IMR-90 (cell line): ENCODE results near the gene RTL1. TPM values are rescaled to one million over a fixed set of nuclear protein-coding genes. Genes with fewer than 3 reads are reported as not detected.

ENCODE experiments used
- ATAC-seq: fragments of 200-7000 bp; cut with Tn5 transposase; 2 replicates; pipeline ENCODE4 v1.9.1; 2020; ENCODE audit warnings: low read depth, mild to moderate bottlenecking, moderate library complexity
- BruUV-seq: library from RNA; stranded (reverse); fragments of 400-500 nt; replicated peaks from 2 replicates; lab custom pipeline; 2021; lab: Mats Ljungman, UMichigan
- CTCF ChIA-PET: fragments of 300-600 bp; formaldehyde crosslinking; extraction: SDS; loops from one replicate; lab custom pipeline; 2021; ENCODE audit warnings: antibody characterized with exemption; lab: Yijun Ruan, JAX
- POLR2A ChIA-PET: fragments of 300-600 bp; sonication (Branson Sonifier 250); formaldehyde crosslinking; loops from one replicate; lab custom pipeline; 2022; ENCODE audit warnings: antibody characterized with exemption; ENCODE audit not compliant: unreplicated experiment; lab: Charles Lee
- DNase-seq: peaks from one replicate; pipeline ENCODE4 v3.0.0; 2013
- H2AFZ ChIP-seq: replicated peaks from 2 replicates; pipeline ENCODE3; 2013; ENCODE audit warnings: low read length, mild to moderate bottlenecking; ENCODE audit not compliant: poor library complexity
- H2AK5ac ChIP-seq: 2 replicates; pipeline ENCODE4 v1.6.1; 2013; ENCODE audit warnings: low read depth, low read length, inconsistent platforms
- H2AK9ac ChIP-seq: replicated peaks from 2 replicates; pipeline ENCODE3; 2013; ENCODE audit warnings: mild to moderate bottlenecking, low read depth, low read length, moderate library complexity; ENCODE audit not compliant: poor library complexity
- H2BK120ac ChIP-seq: 2 replicates; pipeline ENCODE4 v1.6.1; 2013; ENCODE audit warnings: low read depth, low read length, inconsistent platforms
- H2BK15ac ChIP-seq: 3 replicates; pipeline ENCODE4 v1.6.1; 2013; ENCODE audit warnings: low read depth, low read length, inconsistent platforms
- H2BK20ac ChIP-seq: 2 replicates; pipeline ENCODE4 v1.6.1; 2013; ENCODE audit warnings: low read depth, mild to moderate bottlenecking, inconsistent platforms, low read length, moderate library complexity
- H2BK5ac ChIP-seq: 2 replicates; pipeline ENCODE4 v1.6.1; 2013; ENCODE audit warnings: mild to moderate bottlenecking, low read depth, low read length, inconsistent platforms; ENCODE audit not compliant: poor library complexity, severe bottlenecking
- H3K14ac ChIP-seq: replicated peaks from 2 replicates; pipeline ENCODE4 v1.6.1; 2013; ENCODE audit warnings: low read depth, low read length, inconsistent platforms
- H3K18ac ChIP-seq: 2 replicates; pipeline ENCODE4 v1.6.1; 2013; ENCODE audit warnings: low read depth, low read length, control low read depth
- H3K23ac ChIP-seq: 2 replicates; pipeline ENCODE4 v1.6.1; 2013; ENCODE audit warnings: low read depth, low read length, inconsistent platforms
- H3K27ac ChIP-seq: 2 replicates; pipeline ENCODE4 v1.5.1; 2013; ENCODE audit warnings: mild to moderate bottlenecking, control low read depth, low read length; ENCODE audit not compliant: insufficient read depth
- H3K27me3 ChIP-seq: 2 replicates; pipeline ENCODE4 v1.6.1; 2013; ENCODE audit warnings: low read length; ENCODE audit not compliant: control insufficient read depth, insufficient read depth
- H3K36me3 ChIP-seq: 2 replicates; pipeline ENCODE4 v1.6.1; 2013; ENCODE audit warnings: low read length, mixed read lengths; ENCODE audit not compliant: control insufficient read depth, insufficient read depth
- H3K4ac ChIP-seq: 2 replicates; pipeline ENCODE4 v1.6.1; 2013; ENCODE audit warnings: low read depth, low read length, inconsistent platforms
- H3K4me1 ChIP-seq: 2 replicates; pipeline ENCODE4 v1.6.1; 2013; ENCODE audit warnings: low read length, mixed read lengths; ENCODE audit not compliant: control insufficient read depth, insufficient read depth
- H3K4me2 ChIP-seq: 2 replicates; pipeline ENCODE4 v1.6.1; 2013; ENCODE audit warnings: low read depth, mild to moderate bottlenecking, control low read depth, low read length, moderate library complexity
- H3K4me3 ChIP-seq: 2 replicates; pipeline ENCODE4 v1.5.1; 2013; ENCODE audit warnings: low read depth, mild to moderate bottlenecking, control low read depth, low read length, moderate library complexity; ENCODE audit not compliant: insufficient read depth
- H3K56ac ChIP-seq: 2 replicates; pipeline ENCODE4 v1.6.1; 2013; ENCODE audit warnings: low read length, inconsistent platforms; ENCODE audit not compliant: insufficient read depth; ENCODE audit errors: extremely low read depth
- H3K79me1 ChIP-seq, 2 experiments: 2 replicates each; pipeline ENCODE4 v1.6.1; 2013; ENCODE audit warnings: low read length in 2 of 2, inconsistent platforms in 1 of 2, low read depth in 1 of 2
- H3K9ac ChIP-seq: 2 replicates; pipeline ENCODE4 v1.6.1; 2013; ENCODE audit warnings: low read depth, low read length, control low read depth
- H3K9me1 ChIP-seq: 2 replicates; pipeline ENCODE4 v1.6.1; 2013; ENCODE audit warnings: low read length, inconsistent platforms; ENCODE audit not compliant: insufficient read depth
- H3K9me3 ChIP-seq: 2 replicates; pipeline ENCODE4 v1.6.1; 2013; ENCODE audit warnings: low read length; ENCODE audit not compliant: control insufficient read depth, insufficient read depth
- H4K20me1 ChIP-seq: 2 replicates; pipeline ENCODE4 v1.6.1; 2013; ENCODE audit warnings: low read length, inconsistent platforms; ENCODE audit not compliant: insufficient read depth
- H4K5ac ChIP-seq: 2 replicates; pipeline ENCODE4 v1.6.1; 2013; ENCODE audit warnings: mild to moderate bottlenecking, low read depth, low read length, control low read depth
- H4K8ac ChIP-seq, 2 experiments: 2 replicates each; pipeline ENCODE4 v1.6.1; 2013; ENCODE audit warnings: low read depth in 2 of 2, low read length in 2 of 2, control low read depth in 1 of 2, inconsistent platforms in 1 of 2
- H4K91ac ChIP-seq: 2 replicates; pipeline ENCODE4 v1.6.1; 2013; ENCODE audit warnings: low read depth, low read length, inconsistent platforms; ENCODE audit not compliant: insufficient read depth
- CHD1 ChIP-seq: IDR thresholded peaks from 2 replicates; pipeline ENCODE4 v1.6.1; 2012; ENCODE audit warnings: low read depth, low read length, improper control_type of control experiment
- MAFK ChIP-seq: IDR thresholded peaks from 2 replicates; pipeline ENCODE4 v1.6.1; 2012; ENCODE audit warnings: low read depth, low read length, improper control_type of control experiment
- MAZ ChIP-seq: IDR thresholded peaks from 2 replicates; pipeline ENCODE4 v1.6.1; 2012; ENCODE audit warnings: low read depth, mild to moderate bottlenecking, low read length, improper control_type of control experiment, moderate library complexity, borderline replicate concordance
- RAD21 ChIP-seq: IDR thresholded peaks from 2 replicates; pipeline ENCODE4 v1.6.1; 2012; ENCODE audit warnings: low read length, improper control_type of control experiment
- WGBS, 2 experiments: methylation state at CpG; one replicate each; pipeline versions ENCODE4 v1.1.5 to v1.1.7; 2013; ENCODE audit warnings: missing lambda C conversion rate in 2 of 2; ENCODE audit not compliant: insufficient read length in 1 of 2; ENCODE audit errors: extremely low coverage in 2 of 2; 5-methylcytosine and 5-hydroxymethylcytosine counted together
- dilution Hi-C: fragments of 300-500 bp; cut with HindIII; formaldehyde crosslinking; loops from one replicate; pipeline ENCODE4 v1.14.3; 2018; ENCODE audit warnings: low sequenced_read_pairs; ENCODE audit not compliant: unreplicated experiment
- in situ Hi-C: fragments of 300-500 bp; cut with MboI; formaldehyde crosslinking; loops from 3 replicates; pipeline ENCODE4 v1.14.3; 2019; ENCODE audit warnings: low sequenced_read_pairs, inconsistent platforms, mixed read lengths
- intact Hi-C: fragments of 100-400 bp; cut with micrococcal nuclease; formaldehyde crosslinking; loops from 2 replicates; pipeline ENCODE4 v1.10.0; 2022
- polyA plus RNA-seq, 3 experiments: library from polyadenylated mRNA; depleted of rRNA; stranded (reverse); fragments of >200 nt; gene quantifications; 2 replicates each; pipeline ENCODE4 v1.2.3, GENCODE V29; 2012; ENCODE audit warnings: low replicate concordance in 1 of 3
- total RNA-seq: library from RNA; depleted of rRNA; stranded (reverse); fragments of >200 nt; gene quantifications from 2 replicates; pipeline ENCODE4 v1.2.3, GENCODE V29; 2012

The RTL1 gene
- total and polyA plus RNA-seq, 2 of the 4 experiments (the other 2 are of a cell fraction) = not detected

DNA sequence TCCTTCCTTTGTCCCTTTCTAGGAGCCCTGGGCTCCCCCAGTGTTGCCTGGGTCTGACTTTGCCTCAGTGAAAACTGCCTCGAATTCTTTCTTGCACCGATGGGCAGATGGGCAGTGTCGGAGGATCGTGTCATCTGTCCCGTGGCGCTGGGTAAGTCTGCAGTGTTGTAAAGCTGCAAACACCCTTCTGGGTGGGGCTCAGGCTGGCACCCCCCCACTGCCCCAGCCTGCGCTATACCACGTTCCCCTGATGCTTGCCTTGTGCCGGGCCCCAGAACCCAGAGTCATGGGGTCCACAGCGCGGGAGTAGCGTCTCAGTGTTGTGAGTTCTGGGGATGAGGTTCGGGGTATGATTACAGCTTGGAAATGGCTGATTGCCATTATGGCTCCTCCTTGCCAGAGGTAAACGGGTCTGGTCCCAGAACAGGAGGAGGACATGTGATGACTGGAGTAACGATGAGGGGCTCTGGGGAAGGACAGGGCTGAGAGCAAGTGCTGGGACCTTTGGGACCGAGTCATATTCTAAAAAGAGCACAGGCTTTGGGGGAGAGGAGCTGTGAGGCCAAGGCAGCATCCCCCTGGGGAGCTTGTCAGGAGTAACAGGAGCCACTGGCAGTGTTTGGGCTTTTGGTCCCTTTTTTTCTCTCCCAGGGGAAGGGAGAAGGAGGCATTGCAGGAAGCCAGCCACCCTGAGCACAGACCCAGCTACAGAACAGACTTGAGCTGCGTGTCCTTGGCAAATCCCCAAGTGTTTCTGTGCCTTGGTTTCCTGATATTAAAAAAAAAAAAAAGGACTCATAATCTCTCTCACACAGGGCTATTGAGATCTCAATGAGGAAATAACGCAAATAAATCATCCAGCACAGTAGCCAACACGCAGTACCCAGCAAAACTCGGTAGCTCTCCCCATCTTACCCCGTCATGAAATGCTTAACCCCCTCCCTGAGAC, 4.3 kb downstream of the RTL1 start:
- WGBS, 2 experiments = 73% methylated on average over 7 of the region's 21 CpGs; no CpG with 5 or more reads in 1 of the 2 experiments
- Histone ChIP-seq H3K14ac (no peak overlapping the region), H4K91ac (no peak overlapping the region), H2BK15ac (no peak overlapping the region), H3K9me1 (no peaks in the 10 kb centered on the region), H3K4me1 (no peaks in the 10 kb centered on the region; the same call in 1 of the 2 replicates), H3K18ac (no peak overlapping the region), H3K9me3 (no peaks in the 10 kb centered on the region), H4K20me1 (peaks cover 36% of the 10 kb centered on the region), H2BK120ac (no peak overlapping the region), H3K4me3 (no peak overlapping the region), H3K9ac (no peak overlapping the region), H3K23ac (no peak overlapping the region), H3K4ac (no peak overlapping the region), H2AK5ac (no peak overlapping the region), H2BK20ac (no peak overlapping the region), H2BK5ac (no peak overlapping the region), H2AFZ (no peak overlapping the region), H3K27ac (no peak overlapping the region), H4K5ac (no peak overlapping the region), H3K36me3 (peaks cover 65% of the 10 kb centered on the region), H3K56ac (no peak overlapping the region), H2AK9ac (no peak overlapping the region), H3K79me1 (peaks cover 7 to 27% of the 10 kb centered on the region in 2 experiments; a peak in 3 of 4 replicates), H4K8ac (no peak overlapping the region), H3K27me3 (peaks cover 11% of the 10 kb centered on the region; the same call in 1 of the 2 replicates), H3K4me2 (no peak overlapping the region)
- in situ Hi-C loops = no loop called here
- ATAC-seq = no peak
- DNase-seq = no peak
- intact Hi-C loops = no loop called here
- ChIA-PET CTCF (no interaction called here), POLR2A (no interaction called here)
- BruUV-seq = no TSS peak
- dilution Hi-C loops = no loop called here
- TF ChIP-seq MAFK (no peak), MAZ (no peak), RAD21 (no peak), CHD1 (no peak)
